OCI-LY7 (cell line): ENCODE results near the gene LRP1B.

Experiments
- CTCF ChIP-seq: fragments of 200-600 bp; sonication (generic); conservative IDR thresholded peaks from 2 replicates; pipeline ENCODE4 v1.5.1; 2014; ENCODE audit warnings: mild to moderate bottlenecking, antibody characterized with exemption, low read length, moderate library complexity, mixed read lengths
- EZH2phosphoT487 ChIP-seq: fragments of 200-600 bp; sonication (generic); IDR thresholded peaks from 2 replicates; pipeline ENCODE4 v1.6.1; 2018; ENCODE audit warnings: low read depth, borderline replicate concordance, mild to moderate bottlenecking, mixed run types, antibody characterized with exemption, low read length, moderate library complexity, mixed read lengths

- no peak for TF ChIP-seq CTCF
- TF ChIP-seq EZH2phosphoT487: no peak
Observed at GRCh38 chr2:140454717-140455116, 1676.1 kb downstream of the LRP1B start.
